Hepatocyte (in vitro differentiated cells): Measurements from ENCODE around the gene DVL2.

Source experiments
- EZH2 ChIP-seq: fragments of 200-600 bp; sonication (generic); IDR thresholded peaks from 2 replicates; pipeline ENCODE4 v1.6.1; 2016; ENCODE audit warnings: antibody characterized with exemption, mild to moderate bottlenecking, borderline replicate concordance
- EZH2phosphoT487 ChIP-seq: fragments of 200-600 bp; sonication (generic); IDR thresholded peaks from one replicate; pipeline ENCODE4 v1.6.1; 2018; ENCODE audit warnings: antibody characterized with exemption, mild to moderate bottlenecking, low read depth, moderate library complexity; ENCODE audit not compliant: unreplicated experiment, severe bottlenecking
- TF ChIP-seq, protein P1 (sequence below): fragments of 200-600 bp; sonication (generic); IDR thresholded peaks from 2 replicates; pipeline ENCODE4 v1.5.1; 2016; ENCODE audit warnings: antibody characterized with exemption, mild to moderate bottlenecking; ENCODE audit not compliant: poor library complexity

GRCh38 chr17:7262935-7263800 is 28.9 kb upstream of the DVL2 start:
- TF ChIP-seq, protein P1, sequence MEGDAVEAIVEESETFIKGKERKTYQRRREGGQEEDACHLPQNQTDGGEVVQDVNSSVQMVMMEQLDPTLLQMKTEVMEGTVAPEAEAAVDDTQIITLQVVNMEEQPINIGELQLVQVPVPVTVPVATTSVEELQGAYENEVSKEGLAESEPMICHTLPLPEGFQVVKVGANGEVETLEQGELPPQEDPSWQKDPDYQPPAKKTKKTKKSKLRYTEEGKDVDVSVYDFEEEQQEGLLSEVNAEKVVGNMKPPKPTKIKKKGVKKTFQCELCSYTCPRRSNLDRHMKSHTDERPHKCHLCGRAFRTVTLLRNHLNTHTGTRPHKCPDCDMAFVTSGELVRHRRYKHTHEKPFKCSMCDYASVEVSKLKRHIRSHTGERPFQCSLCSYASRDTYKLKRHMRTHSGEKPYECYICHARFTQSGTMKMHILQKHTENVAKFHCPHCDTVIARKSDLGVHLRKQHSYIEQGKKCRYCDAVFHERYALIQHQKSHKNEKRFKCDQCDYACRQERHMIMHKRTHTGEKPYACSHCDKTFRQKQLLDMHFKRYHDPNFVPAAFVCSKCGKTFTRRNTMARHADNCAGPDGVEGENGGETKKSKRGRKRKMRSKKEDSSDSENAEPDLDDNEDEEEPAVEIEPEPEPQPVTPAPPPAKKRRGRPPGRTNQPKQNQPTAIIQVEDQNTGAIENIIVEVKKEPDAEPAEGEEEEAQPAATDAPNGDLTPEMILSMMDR = no peak
- no peak for TF ChIP-seq EZH2phosphoT487
- no peak for TF ChIP-seq EZH2
